Coronary artery (tissue), 2 donors: ENCODE results near the gene SARS1.

ENCODE experiments used
- DNase-seq: peaks from one replicate; pipeline ENCODE4 v3.0.0-alpha.2; 2017; ENCODE audit warnings: low spot score
- H3K27ac ChIP-seq, 2 donors: fragments of 200-600 bp; sonication (generic); one replicate each; pipeline ENCODE4 v1.5.1; 2016 to 2019
- H3K4me3 ChIP-seq: fragments of 200-600 bp; sonication (generic); 2 replicates; pipeline ENCODE4 v1.5.1; 2016; ENCODE audit warnings: mild to moderate bottlenecking, moderate library complexity
- TF ChIP-seq, protein P1 (sequence below): fragments of 200-600 bp; sonication (generic); IDR thresholded peaks from one replicate; pipeline ENCODE4 v1.5.1; 2019; ENCODE audit warnings: antibody characterized with exemption

Gene SARS1

DNA sequence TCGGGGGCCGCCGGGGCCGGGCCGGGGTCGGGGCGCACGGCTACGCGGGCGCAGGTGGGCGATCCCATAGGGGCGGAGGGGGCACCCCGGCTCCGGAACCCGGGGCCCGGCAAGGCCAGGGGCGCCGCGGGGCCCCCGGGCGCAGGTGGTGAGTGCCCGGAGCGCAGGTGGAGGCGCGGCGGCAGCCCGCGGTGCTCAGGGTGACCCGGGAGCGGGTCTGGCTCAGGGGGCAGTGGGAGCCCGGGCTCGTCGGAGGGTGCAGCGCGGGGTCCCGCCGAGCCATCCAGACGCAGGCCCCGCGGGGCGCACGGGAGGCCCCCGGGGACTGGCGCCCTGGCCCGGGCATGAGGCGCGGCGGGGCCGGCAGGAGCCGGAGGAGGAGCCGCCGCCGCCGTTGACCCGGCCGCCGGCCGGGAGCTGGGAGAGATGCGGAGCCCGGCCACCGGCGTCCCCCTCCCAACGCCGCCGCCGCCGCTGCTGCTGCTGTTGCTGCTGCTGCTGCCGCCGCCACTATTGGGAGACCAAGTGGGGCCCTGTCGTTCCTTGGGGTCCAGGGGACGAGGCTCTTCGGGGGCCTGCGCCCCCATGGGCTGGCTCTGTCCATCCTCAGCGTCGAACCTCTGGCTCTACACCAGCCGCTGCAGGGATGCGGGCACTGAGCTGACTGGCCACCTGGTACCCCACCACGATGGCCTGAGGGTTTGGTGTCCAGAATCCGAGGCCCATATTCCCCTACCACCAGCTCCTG is 36.1 kb downstream of the SARS1 start:
- peak overlapping the region; percentile 96 for H3K4me3 ChIP-seq
- peak; percentile 64 for DNase-seq
- TF ChIP-seq, protein P1, sequence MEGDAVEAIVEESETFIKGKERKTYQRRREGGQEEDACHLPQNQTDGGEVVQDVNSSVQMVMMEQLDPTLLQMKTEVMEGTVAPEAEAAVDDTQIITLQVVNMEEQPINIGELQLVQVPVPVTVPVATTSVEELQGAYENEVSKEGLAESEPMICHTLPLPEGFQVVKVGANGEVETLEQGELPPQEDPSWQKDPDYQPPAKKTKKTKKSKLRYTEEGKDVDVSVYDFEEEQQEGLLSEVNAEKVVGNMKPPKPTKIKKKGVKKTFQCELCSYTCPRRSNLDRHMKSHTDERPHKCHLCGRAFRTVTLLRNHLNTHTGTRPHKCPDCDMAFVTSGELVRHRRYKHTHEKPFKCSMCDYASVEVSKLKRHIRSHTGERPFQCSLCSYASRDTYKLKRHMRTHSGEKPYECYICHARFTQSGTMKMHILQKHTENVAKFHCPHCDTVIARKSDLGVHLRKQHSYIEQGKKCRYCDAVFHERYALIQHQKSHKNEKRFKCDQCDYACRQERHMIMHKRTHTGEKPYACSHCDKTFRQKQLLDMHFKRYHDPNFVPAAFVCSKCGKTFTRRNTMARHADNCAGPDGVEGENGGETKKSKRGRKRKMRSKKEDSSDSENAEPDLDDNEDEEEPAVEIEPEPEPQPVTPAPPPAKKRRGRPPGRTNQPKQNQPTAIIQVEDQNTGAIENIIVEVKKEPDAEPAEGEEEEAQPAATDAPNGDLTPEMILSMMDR, result no peak
- H3K27ac ChIP-seq, result peak overlapping the region in 1 of 2 donors; percentile 31

- DNase-seq, result peak; percentile 71
- Histone ChIP-seq H3K27ac (peak overlapping the region in 1 of 2 donors; percentile 31), H3K4me3 (peak overlapping the region; percentile 96)
- TF ChIP-seq, protein P1, result no peak
Observed at GRCh38 chr1:109250454-109251276, 36.9 kb downstream of the SARS1 start.

DNA sequence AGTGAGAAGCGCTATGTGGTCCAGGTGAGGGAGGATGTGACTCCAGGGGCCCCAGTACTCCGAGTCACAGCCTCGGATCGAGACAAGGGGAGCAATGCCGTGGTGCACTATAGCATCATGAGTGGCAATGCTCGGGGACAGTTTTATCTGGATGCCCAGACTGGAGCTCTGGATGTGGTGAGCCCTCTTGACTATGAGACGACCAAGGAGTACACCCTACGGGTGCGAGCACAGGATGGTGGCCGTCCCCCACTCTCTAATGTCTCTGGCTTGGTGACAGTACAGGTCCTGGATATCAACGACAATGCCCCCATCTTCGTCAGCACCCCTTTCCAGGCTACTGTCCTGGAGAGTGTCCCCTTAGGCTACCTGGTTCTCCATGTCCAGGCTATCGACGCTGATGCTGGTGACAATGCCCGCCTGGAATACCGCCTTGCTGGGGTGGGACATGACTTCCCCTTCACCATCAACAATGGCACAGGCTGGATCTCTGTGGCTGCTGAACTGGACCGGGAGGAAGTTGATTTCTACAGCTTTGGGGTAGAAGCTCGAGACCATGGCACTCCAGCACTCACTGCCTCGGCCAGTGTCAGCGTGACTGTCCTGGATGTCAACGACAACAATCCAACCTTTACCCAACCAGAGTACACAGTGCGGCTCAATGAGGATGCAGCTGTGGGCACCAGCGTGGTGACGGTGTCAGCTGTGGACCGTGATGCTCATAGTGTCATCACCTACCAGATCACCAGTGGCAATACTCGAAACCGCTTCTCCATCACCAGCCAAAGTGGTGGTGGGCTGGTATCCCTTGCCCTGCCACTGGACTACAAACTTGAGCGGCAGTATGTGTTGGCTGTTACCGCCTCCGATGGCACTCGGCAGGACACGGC is 37.8 kb downstream of the SARS1 start:
- H3K4me3 ChIP-seq, result no peak overlapping the region

DNA sequence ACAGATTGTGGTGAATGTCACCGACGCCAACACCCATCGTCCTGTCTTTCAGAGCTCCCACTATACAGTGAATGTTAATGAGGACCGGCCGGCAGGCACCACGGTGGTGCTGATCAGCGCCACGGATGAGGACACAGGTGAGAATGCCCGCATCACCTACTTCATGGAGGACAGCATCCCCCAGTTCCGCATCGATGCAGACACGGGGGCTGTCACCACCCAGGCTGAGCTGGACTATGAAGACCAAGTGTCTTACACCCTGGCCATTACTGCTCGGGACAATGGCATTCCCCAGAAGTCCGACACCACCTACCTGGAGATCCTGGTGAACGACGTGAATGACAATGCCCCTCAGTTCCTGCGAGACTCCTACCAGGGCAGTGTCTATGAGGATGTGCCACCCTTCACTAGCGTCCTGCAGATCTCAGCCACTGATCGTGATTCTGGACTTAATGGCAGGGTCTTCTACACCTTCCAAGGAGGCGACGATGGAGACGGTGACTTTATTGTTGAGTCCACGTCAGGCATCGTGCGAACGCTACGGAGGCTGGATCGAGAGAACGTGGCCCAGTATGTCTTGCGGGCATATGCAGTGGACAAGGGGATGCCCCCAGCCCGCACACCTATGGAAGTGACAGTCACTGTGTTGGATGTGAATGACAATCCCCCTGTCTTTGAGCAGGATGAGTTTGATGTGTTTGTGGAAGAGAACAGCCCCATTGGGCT is 38.6 kb downstream of the SARS1 start:
- H3K4me3 ChIP-seq, result no peak overlapping the region
- peak overlapping the region in 1 of 2 donors; percentile 87 for H3K27ac ChIP-seq
- DNase-seq, result peak; percentile 71
- TF ChIP-seq, protein P1, result no peak

More for the DNA sequence above, 37.8 kb downstream of the SARS1 start:
- TF ChIP-seq, protein P1, result no peak
- DNase-seq, result peak; percentile 65
- H3K27ac ChIP-seq, result no peak overlapping the region

GRCh38 chr1:109252893-109253802 is 39.4 kb downstream of the SARS1 start:
- DNase-seq, result peak; percentile 75
- Histone ChIP-seq H3K27ac (peak overlapping the region; percentile 63 to 87), H3K4me3 (peak overlapping the region; percentile 60)
- TF ChIP-seq, protein P1, result no peak
